ENCODE results near the gene ENTPD2.
"Not testable (repeated sequence)": the region's sequence is repeated elsewhere in the genome, so short reads cannot be mapped to it uniquely, and the experiment has no call there.

ENTPD2 gene

DNA sequence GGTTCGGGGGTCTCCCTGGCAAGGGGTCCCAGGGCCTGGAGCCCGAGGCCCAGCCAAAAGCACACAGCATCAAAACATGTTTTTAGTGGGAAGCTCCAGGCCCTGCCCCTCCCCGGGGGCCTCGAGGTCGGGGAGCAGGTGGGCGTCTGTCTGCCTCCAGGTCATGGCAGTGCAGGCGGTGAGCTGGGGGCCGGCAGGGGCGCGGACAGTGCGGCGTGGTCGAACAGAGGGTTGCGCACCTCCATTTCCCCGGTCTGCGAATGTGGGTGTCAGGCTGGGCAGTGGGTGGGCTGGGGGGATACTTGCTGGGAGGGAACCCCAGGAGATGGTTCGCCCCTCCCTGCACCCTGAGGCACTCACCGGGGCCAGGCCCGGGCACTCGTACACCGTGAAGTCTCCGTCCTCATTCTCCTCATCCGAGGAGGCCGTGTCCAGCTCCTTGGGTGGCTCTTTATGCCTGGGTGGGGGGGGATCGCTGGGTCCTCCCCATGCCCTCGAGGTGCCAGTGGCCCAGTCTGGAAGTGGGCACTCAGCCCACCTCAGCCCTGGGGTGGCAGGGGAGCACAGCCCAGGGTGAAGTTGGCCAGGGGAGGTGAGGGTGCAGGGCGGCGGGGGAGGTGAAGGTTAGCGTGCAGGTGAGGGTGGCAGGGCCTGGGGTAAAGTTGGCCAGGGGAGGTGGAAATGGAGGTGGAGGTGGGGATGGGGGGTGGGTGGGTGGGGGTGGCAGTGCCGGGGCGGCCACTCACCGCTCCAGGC is 14.1 kb downstream of the ENTPD2 start:
- Histone ChIP-seq H3K4me3 (no peak overlapping the region), H3K9me3 (ENCODE audit: low read depth, low read length) (no peaks in the 10 kb centered on the region), H3K36me3 (ENCODE audit: insufficient read depth, low read length) (peaks cover 6% of the 10 kb centered on the region; the same call in 1 of the 2 replicates), H3K9ac (ENCODE audit: insufficient read length) (no peak overlapping the region), H3K27ac (no peak overlapping the region)
- no peak for DNase-seq (ENCODE audit: low read depth, low spot score)
- TF ChIP-seq POLR2AphosphoS5 (IDR thresholded peaks at IDR 0.05; ENCODE audit: borderline replicate concordance, low read depth, low read length) (no peak), EZH2 (IDR thresholded peaks at IDR 0.05) (no peak), FOXP2 (optimal IDR thresholded peaks at IDR 0.05; ENCODE audit: control extremely low read depth, extremely low read length, insufficient read depth) (no peak)

DNA sequence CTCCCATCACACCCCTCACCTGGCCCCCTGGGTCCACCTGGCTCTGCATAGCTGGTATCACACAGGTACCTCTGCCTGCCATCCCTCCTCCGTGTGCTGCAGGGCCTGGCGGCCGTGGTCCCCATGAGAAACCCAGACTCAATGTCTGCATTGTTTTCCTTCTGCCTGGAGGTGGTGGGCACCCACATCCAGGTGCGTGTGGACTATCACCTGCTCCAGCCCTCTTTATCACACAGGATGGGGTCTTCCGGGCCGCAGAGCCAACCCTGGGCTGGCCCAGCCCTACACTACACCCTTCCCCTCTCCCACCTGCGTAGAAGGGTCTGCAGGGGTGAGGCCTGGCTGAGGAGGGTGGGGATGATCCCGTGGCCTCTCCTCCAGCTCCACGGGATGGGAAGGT is 14.9 kb downstream of the ENTPD2 start:
- no peak for DNase-seq (ENCODE audit: low read depth, low spot score)
- TF ChIP-seq POLR2AphosphoS5 (IDR thresholded peaks at IDR 0.05; ENCODE audit: borderline replicate concordance, low read depth, low read length): no peak
- no peak for TF ChIP-seq EZH2 (IDR thresholded peaks at IDR 0.05)
- TF ChIP-seq FOXP2 (optimal IDR thresholded peaks at IDR 0.05; ENCODE audit: control extremely low read depth, extremely low read length, insufficient read depth): no peak
- peaks cover 6% of the 10 kb centered on the region; the same call in 1 of the 2 replicates for H3K36me3 ChIP-seq (ENCODE audit: insufficient read depth, low read length)
- no peak overlapping the region for H3K4me3 ChIP-seq
- no peak overlapping the region for H3K27ac ChIP-seq
- no peaks in the 10 kb centered on the region for H3K9me3 ChIP-seq (ENCODE audit: low read depth, low read length)
- no peak overlapping the region for H3K9ac ChIP-seq (ENCODE audit: insufficient read length)

DNA sequence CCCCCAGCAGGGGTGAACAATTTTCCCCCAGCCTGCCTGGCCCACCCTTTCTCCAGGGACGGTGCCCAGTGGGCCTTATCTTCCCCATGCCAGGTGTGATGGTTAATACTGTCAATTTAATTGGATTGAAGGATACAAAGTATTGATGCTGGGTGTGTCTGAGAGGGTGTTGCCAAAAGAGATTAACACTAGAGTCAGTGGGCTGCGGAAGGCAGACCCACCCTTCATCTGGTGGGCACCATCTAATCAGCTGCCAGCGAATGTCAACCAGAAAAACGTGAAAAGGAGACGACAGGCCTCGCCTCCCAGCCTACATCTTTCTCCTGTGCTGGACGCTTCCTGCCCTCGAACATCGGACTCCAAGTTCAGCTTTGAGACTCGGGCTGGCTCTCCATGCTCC is 16.4 kb downstream of the ENTPD2 start:
- no peak for DNase-seq (ENCODE audit: low read depth, low spot score)
- peaks cover 6% of the 10 kb centered on the region; the same call in 1 of the 2 replicates for H3K36me3 ChIP-seq (ENCODE audit: insufficient read depth, low read length)
- no peak overlapping the region for H3K27ac ChIP-seq
- H3K4me3 ChIP-seq: no peak overlapping the region
- no peak for TF ChIP-seq FOXP2 (optimal IDR thresholded peaks at IDR 0.05; ENCODE audit: control extremely low read depth, extremely low read length, insufficient read depth)
- no peak for TF ChIP-seq EZH2 (IDR thresholded peaks at IDR 0.05)
- no peak for TF ChIP-seq POLR2AphosphoS5 (IDR thresholded peaks at IDR 0.05; ENCODE audit: borderline replicate concordance, low read depth, low read length)
- H3K9ac ChIP-seq (ENCODE audit: insufficient read length): no peak overlapping the region
- no peaks in the 10 kb centered on the region for H3K9me3 ChIP-seq (ENCODE audit: low read depth, low read length)

DNA sequence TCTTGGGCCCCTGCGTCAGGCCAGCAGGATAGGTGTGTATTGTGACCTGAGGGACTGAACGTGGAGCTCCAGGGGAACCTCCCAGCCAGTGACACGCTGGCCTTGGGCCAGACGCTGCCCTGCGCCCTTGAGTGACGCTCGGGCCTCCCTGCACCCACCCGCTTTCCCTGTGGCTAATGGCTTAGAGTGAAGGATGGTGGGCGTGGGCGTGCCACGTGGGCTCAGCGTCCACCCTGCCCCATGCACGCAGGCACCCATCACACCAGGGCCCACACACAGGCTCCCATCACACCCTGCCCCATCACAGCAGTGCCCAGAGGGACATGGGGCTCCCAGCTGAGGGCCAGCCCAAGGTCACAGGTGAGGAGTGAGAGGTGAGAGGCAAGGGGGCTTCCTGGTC is 16.8 kb downstream of the ENTPD2 start:
- Histone ChIP-seq H3K36me3 (ENCODE audit: insufficient read depth, low read length) (peaks cover 6% of the 10 kb centered on the region; the same call in 1 of the 2 replicates), H3K4me3 (no peak overlapping the region), H3K9me3 (ENCODE audit: low read depth, low read length) (no peaks in the 10 kb centered on the region), H3K9ac (ENCODE audit: insufficient read length) (no peak overlapping the region), H3K27ac (no peak overlapping the region)
- no peak for DNase-seq (ENCODE audit: low read depth, low spot score)
- no peak for TF ChIP-seq EZH2 (IDR thresholded peaks at IDR 0.05)
- no peak for TF ChIP-seq FOXP2 (optimal IDR thresholded peaks at IDR 0.05; ENCODE audit: control extremely low read depth, extremely low read length, insufficient read depth)
- TF ChIP-seq POLR2AphosphoS5 (IDR thresholded peaks at IDR 0.05; ENCODE audit: borderline replicate concordance, low read depth, low read length): no peak

DNA sequence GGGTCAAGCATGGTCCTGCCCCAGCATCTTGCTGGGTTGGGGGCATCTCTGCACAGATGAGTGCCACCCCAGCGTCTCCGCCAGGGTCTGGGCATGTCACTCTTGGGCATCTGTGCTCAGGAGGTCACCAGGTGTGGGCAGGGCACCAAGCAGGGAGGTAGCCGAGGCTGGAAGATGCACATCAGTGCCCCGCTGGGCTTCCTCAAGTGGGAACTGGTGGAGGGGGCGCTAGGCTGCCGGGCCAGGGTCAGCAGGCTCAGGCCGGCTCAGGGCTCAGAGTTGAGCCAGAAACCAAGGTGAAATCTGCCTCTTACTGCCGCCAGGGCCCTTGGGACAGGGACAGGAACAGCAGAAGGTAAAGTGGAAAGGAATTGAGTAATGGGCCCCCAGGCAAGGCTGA is 17.9 kb downstream of the ENTPD2 start:
- H3K9ac ChIP-seq (ENCODE audit: insufficient read length): no peak overlapping the region
- H3K27ac ChIP-seq: no peak overlapping the region
- no peak for TF ChIP-seq FOXP2 (optimal IDR thresholded peaks at IDR 0.05; ENCODE audit: control extremely low read depth, extremely low read length, insufficient read depth)
- no peak for TF ChIP-seq POLR2AphosphoS5 (IDR thresholded peaks at IDR 0.05; ENCODE audit: borderline replicate concordance, low read depth, low read length)
- TF ChIP-seq EZH2 (IDR thresholded peaks at IDR 0.05): no peak
- H3K4me3 ChIP-seq: no peak overlapping the region
- no peaks in the 10 kb centered on the region for H3K9me3 ChIP-seq (ENCODE audit: low read depth, low read length)
- no peak for DNase-seq (ENCODE audit: low read depth, low spot score)
- H3K36me3 ChIP-seq (ENCODE audit: insufficient read depth, low read length): peaks cover 6% of the 10 kb centered on the region; the same call in 1 of the 2 replicates

DNA sequence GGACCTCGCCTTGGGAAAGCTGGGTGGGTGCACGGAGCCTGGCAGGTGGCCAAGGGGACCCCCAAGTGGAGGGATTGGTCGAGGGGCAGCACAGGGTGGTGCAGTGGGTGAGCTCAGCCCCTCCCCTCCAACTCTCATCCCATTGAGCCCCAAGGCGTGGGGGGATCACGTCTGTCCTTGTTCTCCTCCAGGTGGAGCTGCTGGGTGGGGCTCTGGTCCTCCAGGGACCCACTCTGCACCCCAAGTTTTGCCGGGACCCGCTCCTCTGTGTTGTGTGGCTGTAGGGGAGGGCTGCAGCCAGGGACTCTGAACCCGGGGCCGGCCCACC is 18.4 kb downstream of the ENTPD2 start:
- DNase-seq (ENCODE audit: low read depth, low spot score): no peak
- Histone ChIP-seq H3K36me3 (ENCODE audit: insufficient read depth, low read length) (peaks cover 6% of the 10 kb centered on the region; the same call in 1 of the 2 replicates), H3K9me3 (ENCODE audit: low read depth, low read length) (no peaks in the 10 kb centered on the region), H3K9ac (ENCODE audit: insufficient read length) (no peak overlapping the region), H3K27ac (no peak overlapping the region), H3K4me3 (no peak overlapping the region)
- TF ChIP-seq FOXP2 (optimal IDR thresholded peaks at IDR 0.05; ENCODE audit: control extremely low read depth, extremely low read length, insufficient read depth): no peak
- TF ChIP-seq POLR2AphosphoS5 (IDR thresholded peaks at IDR 0.05; ENCODE audit: borderline replicate concordance, low read depth, low read length): no peak
- no peak for TF ChIP-seq EZH2 (IDR thresholded peaks at IDR 0.05)

DNA sequence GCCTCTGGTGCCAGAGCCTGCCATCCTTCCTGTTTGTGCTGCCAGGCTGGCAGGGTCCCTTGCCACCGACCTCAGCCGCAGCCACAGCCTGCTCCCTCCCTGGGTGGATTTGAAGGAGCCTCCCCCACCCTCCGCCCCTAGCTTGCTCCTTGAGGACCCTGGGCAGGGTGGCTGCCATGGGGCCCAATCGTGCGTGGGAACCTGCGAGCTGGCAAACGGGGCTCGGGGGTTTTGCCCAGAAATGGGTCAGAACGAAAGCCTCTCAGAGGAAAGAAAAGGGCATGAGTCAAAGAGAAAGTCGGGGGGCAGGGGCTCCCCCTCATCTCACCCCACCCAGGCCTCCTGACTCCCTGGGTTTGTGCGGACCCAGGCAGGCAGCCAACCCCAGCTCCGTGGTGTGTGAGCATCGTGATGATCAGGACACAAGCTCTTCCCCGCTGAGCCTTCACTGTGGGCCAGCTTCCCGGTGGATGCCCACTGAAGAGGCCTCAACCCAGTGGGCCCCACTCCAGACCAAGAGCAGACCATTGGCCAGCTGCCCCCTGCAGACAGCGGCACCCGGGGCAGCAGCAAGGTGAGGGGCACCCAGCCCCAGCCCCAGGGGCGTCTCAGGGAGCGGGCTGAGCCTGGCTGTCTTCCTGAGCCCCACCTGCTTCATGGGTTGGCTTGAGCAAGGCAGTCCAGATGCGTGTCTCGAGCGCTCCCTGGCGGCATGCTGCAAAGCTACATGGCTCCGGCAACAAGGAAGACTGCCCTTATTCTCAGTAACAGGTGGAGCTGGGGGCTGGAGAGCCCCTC is 19.0 kb downstream of the ENTPD2 start:
- TF ChIP-seq FOXP2 (optimal IDR thresholded peaks at IDR 0.05; ENCODE audit: control extremely low read depth, extremely low read length, insufficient read depth) (peak; percentile 46), EZH2 (IDR thresholded peaks at IDR 0.05) (no peak)
- H3K4me3 ChIP-seq: peak overlapping the region; percentile 42; the same call in 1 of the 2 replicates
- peak; percentile 58 for DNase-seq (ENCODE audit: low read depth, low spot score)
- H3K9ac ChIP-seq (ENCODE audit: insufficient read length): no peak overlapping the region
- no peaks in the 10 kb centered on the region for H3K9me3 ChIP-seq (ENCODE audit: low read depth, low read length)
- H3K27ac ChIP-seq: no peak overlapping the region
- peaks cover 6% of the 10 kb centered on the region; the same call in 1 of the 2 replicates for H3K36me3 ChIP-seq (ENCODE audit: insufficient read depth, low read length)

DNA sequence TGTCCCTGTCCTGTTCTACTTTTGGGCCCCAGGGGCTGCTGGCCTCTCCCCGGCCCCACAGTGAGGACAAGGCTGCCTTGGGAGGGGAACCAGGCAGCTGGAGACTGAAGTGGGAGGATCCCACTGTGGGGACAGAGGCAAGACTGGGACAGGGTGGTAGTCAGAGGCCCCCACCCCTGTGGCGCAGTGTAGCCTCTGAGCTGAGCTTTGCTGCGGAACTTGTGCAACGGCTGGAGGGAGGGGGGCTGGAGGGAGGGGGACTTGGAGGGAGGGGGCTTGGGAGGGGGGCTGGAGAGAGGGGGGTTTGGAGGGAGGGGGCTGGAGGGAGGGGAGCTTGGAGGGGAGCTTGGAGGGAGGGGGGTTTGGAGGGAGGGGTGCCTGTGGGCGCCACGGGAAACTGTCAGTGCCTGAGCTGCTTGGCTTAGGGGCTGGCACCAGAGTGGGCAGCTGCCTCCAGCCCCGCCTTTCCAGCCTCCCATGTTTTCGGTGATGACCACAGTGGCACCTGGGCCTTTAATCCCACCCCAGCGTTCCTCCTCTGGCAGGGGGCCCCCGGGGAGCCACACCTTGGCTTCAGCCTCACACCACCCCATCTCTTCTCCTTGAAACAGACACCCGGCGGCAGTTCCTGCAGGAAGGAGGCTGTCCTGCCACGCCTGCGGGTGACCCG is 19.7 kb downstream of the ENTPD2 start:
- Histone ChIP-seq H3K4me3 (no peak overlapping the region), H3K9ac (ENCODE audit: insufficient read length) (no peak overlapping the region), H3K9me3 (ENCODE audit: low read depth, low read length) (no peaks in the 10 kb centered on the region), H3K36me3 (ENCODE audit: insufficient read depth, low read length) (peaks cover under 1% of the 10 kb centered on the region; the same call in 1 of the 2 replicates), H3K27ac (no peak overlapping the region)
- no peak for DNase-seq (ENCODE audit: low read depth, low spot score)
- TF ChIP-seq FOXP2 (optimal IDR thresholded peaks at IDR 0.05; ENCODE audit: control extremely low read depth, extremely low read length, insufficient read depth) (no peak), POLR2AphosphoS5 (IDR thresholded peaks at IDR 0.05; ENCODE audit: borderline replicate concordance, low read depth, low read length) (no peak)

DNA sequence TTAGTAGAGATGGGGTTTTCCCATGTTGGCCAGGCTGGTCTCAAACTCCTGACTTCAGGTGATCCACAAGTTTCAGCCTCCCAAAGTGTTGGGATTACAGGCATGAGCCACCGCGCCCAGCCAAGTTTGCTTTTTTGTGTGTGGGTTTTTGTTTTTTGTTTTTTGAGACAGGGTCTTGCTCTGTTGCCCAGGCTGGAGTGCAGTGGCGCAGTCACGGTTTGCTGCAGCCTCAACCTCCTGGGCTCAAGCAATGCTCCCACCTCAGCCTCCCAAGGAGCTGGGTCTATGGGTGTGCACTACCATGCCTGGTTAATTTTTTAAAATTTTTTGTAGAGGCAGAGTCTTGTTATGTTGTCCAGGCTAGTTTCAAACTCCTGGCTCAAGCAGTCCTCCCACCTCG is 20.4 kb downstream of the ENTPD2 start:
- not testable (repeated sequence) for H3K27ac ChIP-seq; H3K4me3 ChIP-seq; H3K9me3 ChIP-seq (ENCODE audit: low read depth, low read length); H3K9ac ChIP-seq (ENCODE audit: insufficient read length); DNase-seq (ENCODE audit: low read depth, low spot score); H3K36me3 ChIP-seq (ENCODE audit: insufficient read depth, low read length)

Data from SK-N-MC (cell line).